H1 (cell line): ENCODE results near the gene PPAN. TPM values are rescaled to one million over a fixed set of nuclear protein-coding genes. Genes with fewer than 3 reads are reported as not detected.

Source experiments
- CHD2 ChIP-seq: IDR thresholded peaks from 2 replicates; pipeline ENCODE4 v1.6.1; 2012; ENCODE audit warnings: low read length, improper control_type of control experiment
- polyA plus RNA-seq, 7 experiments: library from polyadenylated mRNA; depleted of rRNA in 3 of 7; stranded (reverse) in 5 of 7; unstranded in 2 of 7; fragments of >200 nt in 5 of 7; fragments of 200-250 nt in 2 of 7; gene quantifications; 1 replicate in 5 of 7; 2 replicates in 1 of 7; 4 replicates in 1 of 7; pipeline versions ENCODE4 v1.2.1 to v1.2.3, GENCODE V29; 2011 to 2013; ENCODE audit warnings: missing spikeins in 2 of 7, mixed read lengths in 2 of 7
- total RNA-seq: library from RNA; stranded (reverse); fragmentation: NEBNext Ultra II Directional; extraction: Animal tissue kit (Norgen Biotek cat#: 25700); gene quantifications from 2 replicates; pipeline ENCODE4 v1.2.1, GENCODE V29; 2021

PPAN gene
- total and polyA plus RNA-seq, 2 of the 8 experiments (the other 6 are each of a cell fraction or from before 2014, with no cell fraction given), result 48.8 to 74.4 TPM

- no peak; the same call in 1 of the 2 replicates for TF ChIP-seq CHD2
- TF ChIP-seq, all 59 proteins: peak for 4
These were observed 7.9 kb downstream of the PPAN start (continued) for GRCh38 chr19:10113964-10114650.
